Measurements from ENCODE around the gene HACE1.
"Not testable (repeated sequence)": the region's sequence is repeated elsewhere in the genome, so short reads cannot be mapped to it uniquely, and the experiment has no call there.

The HACE1 gene

GRCh38 chr6:104737567-104737966 lies 122.2 kb downstream of the HACE1 start:
- DNase-seq (ENCODE audit: low read depth in 2 of 2): not testable (repeated sequence)

GRCh38 chr6:104736545-104736944 lies 123.2 kb downstream of the HACE1 start:
- DNase-seq (ENCODE audit: low read depth in 2 of 2): no peak

GRCh38 chr6:104730450-104730849 lies 129.3 kb downstream of the HACE1 start:
- no peak for DNase-seq (ENCODE audit: low read depth in 2 of 2)

DNA sequence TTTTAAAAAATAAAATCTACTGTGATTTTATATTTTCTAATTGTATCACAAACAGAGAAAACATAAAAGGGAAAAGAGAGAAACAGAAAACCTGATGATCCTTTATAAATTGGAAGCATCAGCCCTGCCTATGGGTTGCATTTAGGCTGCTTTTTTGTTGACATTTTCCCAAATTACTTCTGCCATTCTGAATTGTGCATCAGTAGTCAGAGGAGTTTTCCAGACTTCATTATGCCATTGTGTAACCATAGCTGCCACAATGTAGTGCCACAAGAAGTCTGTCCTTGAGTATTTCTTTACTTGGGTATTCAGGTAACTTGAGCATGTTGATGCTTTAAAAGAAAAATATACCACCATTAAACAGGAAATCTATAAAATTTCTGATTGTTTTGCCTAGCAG lies 130.3 kb downstream of the HACE1 start:
- DNase-seq (ENCODE audit: low read depth in 2 of 2): no peak

- DNase-seq (ENCODE audit: low read depth in 2 of 2): no peak
These were observed 131.3 kb downstream of the HACE1 start for GRCh38 chr6:104728448-104728847.

GRCh38 chr6:104718672-104719071 lies 141.0 kb downstream of the HACE1 start:
- DNase-seq (ENCODE audit: low read depth in 2 of 2): no peak

GRCh38 chr6:104716858-104717257 lies 142.9 kb downstream of the HACE1 start:
- no peak for DNase-seq (ENCODE audit: low read depth in 2 of 2)

DNA sequence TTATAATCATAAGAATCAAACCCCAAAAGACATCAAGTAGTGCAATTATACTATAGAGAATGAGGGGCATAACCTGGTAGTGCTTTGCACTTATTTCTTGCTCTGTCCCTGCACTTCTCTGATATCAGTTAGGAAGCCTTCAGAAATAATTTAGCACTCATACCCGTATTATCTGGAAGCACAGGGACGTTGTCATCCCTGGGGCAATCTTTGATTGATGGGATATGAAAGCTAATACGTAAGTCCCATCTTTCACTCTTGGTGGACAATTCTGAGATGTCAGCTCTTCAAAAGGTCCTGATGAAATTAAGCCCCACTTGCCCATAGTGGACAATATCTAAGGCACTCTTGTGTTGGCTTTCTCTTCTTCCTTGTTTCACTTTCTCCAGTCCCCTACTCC lies 144.9 kb downstream of the HACE1 start:
- no peak for DNase-seq (ENCODE audit: low read depth in 2 of 2)

DNA sequence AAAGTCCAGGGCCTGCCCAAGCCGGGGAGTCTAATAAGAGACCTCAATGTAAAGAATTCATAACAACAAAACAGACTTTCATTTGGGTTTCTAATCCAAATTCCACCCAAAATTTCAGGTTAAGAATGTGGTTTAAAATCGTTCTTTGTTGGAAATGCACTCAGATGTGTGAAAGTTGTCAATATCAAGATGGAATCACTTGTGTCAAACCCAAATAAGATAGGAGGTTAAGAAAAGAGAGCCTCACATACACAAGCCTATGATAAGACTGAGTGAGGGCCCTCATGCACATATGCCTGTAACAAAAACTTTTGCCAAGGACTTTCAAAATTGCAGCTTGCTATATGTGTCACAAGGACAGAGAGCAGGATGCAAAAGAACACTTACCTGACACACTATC lies 145.7 kb downstream of the HACE1 start:
- DNase-seq (ENCODE audit: low read depth in 2 of 2): no peak

DNA sequence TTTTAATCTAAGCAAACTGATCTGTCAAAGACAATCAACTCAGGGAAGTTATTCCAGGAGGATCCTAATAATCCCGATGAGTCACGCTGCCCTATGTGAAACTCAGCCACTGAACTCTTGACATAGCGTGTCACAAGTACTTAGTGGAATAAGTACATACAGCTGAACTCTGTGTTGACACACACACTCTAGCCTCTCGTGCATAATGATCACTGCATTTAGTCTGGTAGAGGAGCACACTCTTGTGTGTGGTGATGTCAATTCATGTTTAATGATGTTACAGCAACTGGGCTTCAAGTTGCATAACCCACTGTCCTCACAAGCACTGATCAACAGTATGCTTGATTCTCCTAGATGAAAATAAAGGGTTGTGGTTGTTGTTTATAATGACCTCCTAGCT lies 148.3 kb downstream of the HACE1 start:
- DNase-seq (ENCODE audit: low read depth in 2 of 2): no peak

DNA sequence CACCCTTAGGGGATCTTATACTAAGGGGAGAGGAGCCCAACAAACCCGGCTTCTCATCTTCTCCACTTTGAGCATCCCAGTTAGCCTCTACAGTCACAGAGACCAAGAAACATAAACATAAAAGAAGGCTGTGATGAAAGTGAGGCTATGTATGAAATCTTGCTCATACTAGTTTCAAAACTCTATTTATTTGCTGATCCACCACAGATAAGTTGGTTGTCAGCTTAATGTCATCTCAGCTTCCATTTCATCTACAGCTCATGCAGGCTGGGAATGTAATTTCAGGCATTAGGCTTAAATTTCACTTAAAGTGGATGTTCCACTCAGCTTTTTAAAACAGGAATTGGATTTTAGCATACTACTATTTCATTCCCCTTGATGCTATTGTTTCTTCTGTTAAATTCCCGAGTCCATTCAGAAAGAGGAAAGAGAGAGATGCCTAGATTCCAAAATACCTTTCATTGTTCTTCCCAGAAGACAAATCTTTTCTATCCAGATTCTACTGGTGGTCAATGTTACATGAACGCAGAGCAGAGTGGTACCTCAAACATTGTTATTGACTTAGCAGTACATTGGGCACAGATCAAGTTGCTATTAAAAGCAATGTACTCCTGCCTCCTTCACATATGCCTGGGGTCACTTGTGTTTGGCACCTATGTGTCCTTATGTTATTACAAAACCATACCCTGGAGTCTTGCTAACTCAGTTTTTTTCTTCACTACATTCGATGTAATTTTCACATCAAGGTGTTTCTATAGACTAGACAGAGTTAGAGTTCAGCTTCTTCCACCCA lies 149.0 kb downstream of the HACE1 start:
- no peak for DNase-seq (ENCODE audit: low read depth in 2 of 2)

DNA sequence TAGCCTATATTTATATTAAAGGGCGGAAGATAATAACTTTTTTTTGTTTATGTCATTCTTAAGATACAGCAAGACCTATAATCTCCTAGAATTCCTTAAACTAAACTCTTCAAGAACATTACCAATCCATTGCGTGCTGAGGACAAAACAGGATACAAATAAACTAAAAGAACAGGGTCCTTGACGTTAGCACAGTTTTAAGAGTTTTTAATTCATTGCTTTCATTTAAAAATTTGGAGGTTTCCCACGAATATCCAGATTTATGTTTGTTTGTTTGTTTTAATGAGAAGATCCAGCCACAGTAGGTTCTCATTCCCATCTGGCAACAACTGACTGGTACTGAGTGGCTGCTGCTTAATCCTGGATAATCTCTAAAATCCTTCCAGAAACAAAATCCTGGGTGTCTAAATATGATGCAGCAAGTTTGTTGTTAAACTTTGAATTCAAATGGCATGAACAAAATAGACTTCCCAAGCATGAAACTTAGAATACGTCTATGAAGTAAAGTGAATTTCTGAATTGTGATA lies 153.7 kb downstream of the HACE1 start:
- no peak for DNase-seq (ENCODE audit: low read depth in 2 of 2)

DNA sequence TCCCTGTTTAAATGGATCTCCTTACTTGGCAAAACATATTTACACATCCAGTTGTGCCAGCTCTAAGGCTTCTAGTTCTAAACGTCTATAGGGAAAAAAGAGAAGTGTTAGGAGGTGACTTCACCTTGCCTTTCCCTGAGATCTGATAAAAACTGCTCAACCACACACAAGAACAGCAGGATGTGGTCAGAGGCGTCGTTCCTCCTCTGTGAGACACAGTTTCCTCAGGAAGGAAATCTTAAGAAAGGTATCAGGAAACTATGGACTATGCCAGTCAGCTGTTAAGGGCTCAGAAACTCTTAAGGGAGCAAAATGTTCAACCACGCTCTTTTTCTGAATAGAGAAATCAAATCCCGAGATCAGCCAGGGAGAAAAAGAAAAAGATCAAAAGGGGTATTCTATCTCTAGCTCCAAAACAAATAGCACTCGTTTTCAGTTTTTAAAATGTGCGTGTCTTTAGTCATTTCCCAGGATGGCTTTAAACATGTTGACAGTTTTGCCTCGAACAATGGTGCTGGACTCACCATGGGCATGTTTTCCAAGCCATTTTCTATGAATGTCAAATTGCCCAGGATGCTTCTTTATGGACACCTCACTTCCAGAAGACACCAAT lies 154.5 kb downstream of the HACE1 start:
- no peak for DNase-seq (ENCODE audit: low read depth in 2 of 2)

GRCh38 chr6:104704191-104704590 lies 155.5 kb downstream of the HACE1 start:
- no peak for DNase-seq (ENCODE audit: low read depth in 2 of 2)

- DNase-seq (ENCODE audit: low read depth in 2 of 2): no peak
These were observed 157.4 kb downstream of the HACE1 start for GRCh38 chr6:104702126-104702841.

GRCh38 chr6:104700371-104701185 lies 159.1 kb downstream of the HACE1 start:
- no peak for DNase-seq (ENCODE audit: low read depth in 2 of 2)

GRCh38 chr6:104699593-104700329 lies 160.0 kb downstream of the HACE1 start:
- DNase-seq (ENCODE audit: low read depth in 2 of 2): no peak

- DNase-seq (ENCODE audit: low read depth in 2 of 2): no peak
These were observed 160.7 kb downstream of the HACE1 start for GRCh38 chr6:104698979-104699378.

- no peak for DNase-seq (ENCODE audit: low read depth in 2 of 2)
These were observed 167.7 kb downstream of the HACE1 start for GRCh38 chr6:104692008-104692407.

GRCh38 chr6:104689551-104690205 lies 170.0 kb downstream of the HACE1 start:
- DNase-seq (ENCODE audit: low read depth in 2 of 2): no peak

All from stimulated activated CD4-positive, alpha-beta T cell treated with anti-CD3 and anti-CD28 coated beads, Interleukin-1b, Interleukin-23, amount 100 ng/mL, for 4 hours (primary cell).